ENCODE measurements around the gene ULK1. TPM values are rescaled to one million over a fixed set of nuclear protein-coding genes. Genes with fewer than 3 reads are reported as not detected.

The ULK1 gene
- total RNA-seq = 25.3 and 25.7 TPM in 2 replicates

DNA sequence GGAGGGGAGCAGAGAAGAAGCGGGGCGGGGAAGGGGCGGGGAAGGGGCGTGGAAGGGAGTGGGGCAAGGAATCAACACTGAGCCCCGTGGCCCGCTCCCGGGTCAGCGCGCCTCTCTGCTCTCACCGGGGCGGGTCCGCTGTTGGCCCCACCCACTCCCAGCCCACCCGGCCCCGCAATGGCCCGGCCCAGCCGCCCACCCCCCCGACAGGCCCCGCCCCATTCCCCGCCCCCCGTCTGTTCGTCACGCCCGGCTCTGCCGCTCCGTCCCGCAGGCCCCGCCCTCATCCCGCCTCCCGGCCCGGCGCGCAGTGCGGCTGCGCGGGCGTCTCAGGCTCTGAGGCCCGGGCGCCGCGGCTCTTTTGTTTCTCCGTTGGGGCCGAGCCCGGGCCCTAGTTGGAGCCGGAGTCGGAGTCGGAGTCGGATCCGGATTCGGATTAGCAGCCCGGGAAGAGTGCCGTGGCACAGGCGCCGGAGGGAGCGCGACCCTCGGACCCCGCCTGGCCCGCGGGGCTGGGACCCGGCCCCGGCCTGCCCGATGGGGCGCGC, at the start of gene ULK1:
Gene ULK1, plus strand, starts transcription at position 310 of the 548 bp plus-strand sequence. CDS start 380 bp downstream, outside the sequence.
- DNase-seq = peak; percentile 99
- intact Hi-C loops (cut with micrococcal nuclease) = loop anchor here (1.0 kb wide), 2 partner anchors 35 to 295 kb away; partner anchors contain the start of gene PUS1
- H3K4me1 Mint-ChIP-seq = peaks cover 8% of the 10 kb centered on the region
- H3K27me3 Mint-ChIP-seq = no peaks in the 10 kb centered on the region
- no peaks in the 10 kb centered on the region for H3K9me3 Mint-ChIP-seq
- H3K27ac Mint-ChIP-seq = peak within 1 kb of the TSS; percentile 80
- H3K4me3 Mint-ChIP-seq = peak within 1 kb of the TSS; percentile 87
- H3K36me3 Mint-ChIP-seq (ENCODE audit: low read depth) = no peaks in the 10 kb centered on the region

DNA sequence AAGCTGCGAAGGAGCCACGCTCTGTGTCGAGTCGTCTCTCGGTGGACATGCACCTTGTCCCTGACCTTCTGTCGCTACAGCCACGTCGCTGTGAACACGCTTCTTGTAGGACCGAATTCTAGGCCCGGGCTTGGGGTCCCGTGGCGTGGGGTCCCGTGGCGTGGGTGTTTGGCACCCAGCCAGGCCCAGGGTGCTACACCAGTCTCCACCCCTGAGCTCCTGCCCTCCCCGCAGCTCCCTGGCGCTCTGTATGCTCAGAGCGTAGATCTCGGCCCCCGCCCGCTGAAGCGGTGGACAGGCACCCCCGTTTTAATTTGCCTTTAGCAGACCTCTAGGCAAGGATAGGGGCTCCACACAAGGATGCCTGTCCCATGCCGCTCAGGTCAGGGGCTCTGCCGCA, 49.8 kb upstream of the ULK1 start:
- Mint-ChIP-seq H3K27me3 (no peaks in the 10 kb centered on the region), H3K4me1 (no peaks in the 10 kb centered on the region), H3K4me3 (no peak overlapping the region), H3K9me3 (no peaks in the 10 kb centered on the region), H3K27ac (no peak overlapping the region), H3K36me3 (ENCODE audit: low read depth) (no peaks in the 10 kb centered on the region)
- intact Hi-C loops (cut with micrococcal nuclease) = no loop called here
- no peak for DNase-seq

DNA sequence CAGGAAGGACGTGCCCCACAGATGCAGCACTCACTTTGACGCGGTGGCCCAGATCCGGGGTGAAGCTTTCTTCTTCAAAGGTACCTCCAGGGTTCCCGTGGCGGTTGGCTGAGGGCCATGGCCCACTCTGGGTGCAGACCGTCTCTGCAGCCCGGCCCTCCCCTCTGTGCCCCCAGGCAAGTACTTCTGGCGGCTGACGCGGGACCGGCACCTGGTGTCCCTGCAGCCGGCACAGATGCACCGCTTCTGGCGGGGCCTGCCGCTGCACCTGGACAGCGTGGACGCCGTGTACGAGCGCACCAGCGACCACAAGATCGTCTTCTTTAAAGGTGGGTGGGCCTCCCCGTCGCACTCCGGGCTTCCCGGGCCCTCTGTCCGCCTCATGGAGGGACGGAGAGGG, 49.3 kb upstream of the ULK1 start:
- no peak overlapping the region for H3K27ac Mint-ChIP-seq
- no peak overlapping the region for H3K4me3 Mint-ChIP-seq
- H3K9me3 Mint-ChIP-seq = no peaks in the 10 kb centered on the region
- no peaks in the 10 kb centered on the region for H3K27me3 Mint-ChIP-seq
- H3K4me1 Mint-ChIP-seq = no peaks in the 10 kb centered on the region
- intact Hi-C loops (cut with micrococcal nuclease) = no loop called here
- DNase-seq = no peak
- no peaks in the 10 kb centered on the region for H3K36me3 Mint-ChIP-seq (ENCODE audit: low read depth)

DNA sequence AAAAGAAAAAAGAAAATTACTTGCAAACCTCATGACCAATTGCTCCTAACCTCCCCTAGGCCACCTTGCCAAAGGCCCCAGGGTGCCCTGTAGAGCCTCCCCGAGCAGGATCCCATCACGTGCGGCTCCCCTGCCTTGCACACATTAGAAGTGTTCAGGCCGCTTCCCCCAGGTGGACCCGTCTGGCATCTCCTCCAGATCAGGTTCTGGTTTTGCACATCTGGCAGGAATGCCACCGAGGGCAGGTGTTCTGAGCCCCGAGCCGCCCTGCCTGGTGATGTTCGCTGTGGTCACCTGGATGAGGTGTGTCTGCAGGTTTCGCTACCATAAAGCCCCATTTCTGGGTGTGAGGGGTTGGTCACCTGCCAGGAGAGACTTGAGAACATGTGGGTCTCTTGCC, 47.0 kb upstream of the ULK1 start:
- Mint-ChIP-seq H3K27ac (no peak overlapping the region), H3K27me3 (no peaks in the 10 kb centered on the region), H3K4me3 (no peak overlapping the region), H3K4me1 (no peaks in the 10 kb centered on the region), H3K36me3 (ENCODE audit: low read depth) (no peaks in the 10 kb centered on the region), H3K9me3 (no peaks in the 10 kb centered on the region)
- intact Hi-C loops (cut with micrococcal nuclease) = no loop called here
- no peak for DNase-seq

DNA sequence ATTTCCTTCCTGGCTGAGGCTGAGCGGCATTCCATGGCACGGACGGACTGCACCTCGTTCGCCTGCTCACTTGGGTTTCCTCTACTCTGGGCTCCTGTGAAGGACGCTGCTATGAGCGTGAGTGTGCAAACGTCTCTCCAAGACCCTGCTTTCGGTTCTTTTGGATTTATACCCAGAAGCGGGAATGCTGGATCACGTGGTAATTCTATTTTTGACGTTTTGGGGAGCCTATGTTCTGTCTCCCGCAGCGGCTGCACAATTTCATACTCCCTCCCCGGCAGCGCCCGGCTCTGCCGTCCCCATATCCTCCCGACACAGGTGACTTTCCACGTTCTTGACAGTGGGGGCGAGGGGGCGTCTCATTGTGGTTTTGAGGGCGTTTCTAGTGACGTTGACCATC, 45.7 kb upstream of the ULK1 start:
- Mint-ChIP-seq H3K4me1 (no peaks in the 10 kb centered on the region), H3K4me3 (no peak overlapping the region), H3K27ac (no peak overlapping the region), H3K9me3 (no peaks in the 10 kb centered on the region), H3K36me3 (ENCODE audit: low read depth) (no peaks in the 10 kb centered on the region), H3K27me3 (no peaks in the 10 kb centered on the region)
- DNase-seq = no peak
- intact Hi-C loops (cut with micrococcal nuclease) = no loop called here

DNA sequence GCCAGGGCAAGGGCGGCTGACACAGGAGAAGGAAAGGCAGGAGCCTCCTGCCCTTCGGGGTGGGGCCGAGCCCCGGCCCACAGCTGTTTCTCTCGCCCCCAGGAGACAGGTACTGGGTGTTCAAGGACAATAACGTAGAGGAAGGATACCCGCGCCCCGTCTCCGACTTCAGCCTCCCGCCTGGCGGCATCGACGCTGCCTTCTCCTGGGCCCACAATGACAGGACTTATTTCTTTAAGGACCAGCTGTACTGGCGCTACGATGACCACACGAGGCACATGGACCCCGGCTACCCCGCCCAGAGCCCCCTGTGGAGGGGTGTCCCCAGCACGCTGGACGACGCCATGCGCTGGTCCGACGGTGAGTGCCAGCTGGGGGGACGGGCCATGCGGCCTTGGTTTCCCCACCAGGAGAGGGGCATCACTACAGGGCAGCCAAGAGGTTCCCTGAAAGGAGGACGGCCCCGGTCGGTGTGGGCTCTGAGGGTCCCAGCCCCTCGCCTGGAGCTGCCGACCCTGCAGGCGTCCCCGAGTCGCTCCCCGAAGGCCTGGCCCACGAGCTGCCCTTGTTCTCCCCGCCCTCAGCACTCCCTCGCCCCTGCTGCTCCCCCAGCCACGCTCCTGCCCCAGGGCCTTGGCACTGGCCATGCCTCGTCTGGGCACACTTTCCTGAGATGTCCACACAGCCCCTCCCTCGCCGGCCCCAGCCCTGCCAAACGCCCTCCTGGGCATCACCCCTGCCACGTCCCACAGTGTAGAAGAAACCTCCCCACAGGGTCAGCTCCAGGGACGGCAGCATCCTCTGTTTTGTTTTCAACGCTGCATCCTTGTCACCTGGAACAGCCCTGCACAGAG, 44.5 kb upstream of the ULK1 start:
- Mint-ChIP-seq H3K36me3 (ENCODE audit: low read depth) (no peaks in the 10 kb centered on the region), H3K27me3 (no peaks in the 10 kb centered on the region), H3K4me3 (no peak overlapping the region), H3K27ac (no peak overlapping the region), H3K9me3 (no peaks in the 10 kb centered on the region), H3K4me1 (no peaks in the 10 kb centered on the region)
- intact Hi-C loops (cut with micrococcal nuclease) = no loop called here
- no peak for DNase-seq

DNA sequence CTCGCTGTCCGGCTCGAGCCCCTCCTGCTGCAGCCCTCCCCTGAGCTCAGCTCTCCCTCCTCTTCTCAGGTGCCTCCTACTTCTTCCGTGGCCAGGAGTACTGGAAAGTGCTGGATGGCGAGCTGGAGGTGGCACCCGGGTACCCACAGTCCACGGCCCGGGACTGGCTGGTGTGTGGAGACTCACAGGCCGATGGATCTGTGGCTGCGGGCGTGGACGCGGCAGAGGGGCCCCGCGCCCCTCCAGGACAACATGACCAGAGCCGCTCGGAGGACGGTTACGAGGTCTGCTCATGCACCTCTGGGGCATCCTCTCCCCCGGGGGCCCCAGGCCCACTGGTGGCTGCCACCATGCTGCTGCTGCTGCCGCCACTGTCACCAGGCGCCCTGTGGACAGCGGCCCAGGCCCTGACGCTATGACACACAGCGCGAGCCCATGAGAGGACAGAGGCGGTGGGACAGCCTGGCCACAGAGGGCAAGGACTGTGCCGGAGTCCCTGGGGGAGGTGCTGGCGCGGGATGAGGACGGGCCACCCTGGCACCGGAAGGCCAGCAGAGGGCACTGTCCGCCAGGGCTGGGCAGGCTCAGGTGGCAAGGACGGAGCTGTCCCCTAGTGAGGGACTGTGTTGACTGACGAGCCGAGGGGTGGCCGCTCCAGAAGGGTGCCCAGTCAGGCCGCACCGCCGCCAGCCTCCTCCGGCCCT, 43.4 kb upstream of the ULK1 start:
- Mint-ChIP-seq H3K36me3 (ENCODE audit: low read depth) (no peaks in the 10 kb centered on the region), H3K9me3 (no peaks in the 10 kb centered on the region), H3K27ac (no peak overlapping the region), H3K4me3 (no peak overlapping the region), H3K27me3 (no peaks in the 10 kb centered on the region), H3K4me1 (no peaks in the 10 kb centered on the region)
- no peak for DNase-seq
- intact Hi-C loops (cut with micrococcal nuclease) = no loop called here

DNA sequence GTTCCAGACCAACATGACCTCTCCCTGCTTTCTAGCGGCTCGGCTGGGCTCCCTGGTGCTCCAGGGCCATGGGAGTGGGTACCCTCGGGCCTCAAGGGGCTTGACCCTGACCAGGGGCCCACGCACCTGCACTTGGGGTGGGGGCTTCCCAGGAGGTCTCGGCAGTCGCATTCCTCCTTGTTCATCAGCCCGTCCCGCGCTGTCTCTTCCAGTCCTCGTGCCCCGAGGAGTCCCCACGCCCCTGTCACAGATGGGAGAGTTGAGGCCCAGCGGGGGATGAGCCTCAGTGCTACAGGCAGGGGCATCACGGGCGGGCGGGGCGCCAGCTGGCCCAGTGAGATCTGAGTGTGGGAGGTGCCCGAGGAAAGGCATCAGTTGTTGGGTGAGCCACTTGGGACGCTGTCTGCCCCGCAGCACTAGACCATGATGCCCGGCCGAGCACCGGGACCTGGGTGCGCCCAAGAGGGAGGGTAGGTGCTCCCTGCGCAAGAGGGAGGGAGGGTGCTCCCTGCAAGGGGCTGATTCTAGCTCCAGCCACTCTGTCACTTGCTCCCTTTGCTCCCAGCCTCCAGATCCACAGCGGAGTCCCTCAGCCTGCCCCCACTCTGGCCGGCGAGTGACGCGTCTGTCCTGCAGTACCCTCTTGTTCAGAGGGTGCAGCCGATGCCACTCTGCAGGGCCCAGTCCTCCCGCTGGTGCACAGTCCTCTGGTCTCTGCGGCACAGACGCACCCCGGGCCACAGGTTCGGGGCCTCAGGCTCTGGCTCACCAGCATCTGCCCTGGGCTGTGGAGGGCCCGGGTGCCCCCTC, 42.5 kb upstream of the ULK1 start:
- no peak overlapping the region for H3K4me3 Mint-ChIP-seq
- H3K27me3 Mint-ChIP-seq = no peaks in the 10 kb centered on the region
- no peak overlapping the region for H3K27ac Mint-ChIP-seq
- H3K4me1 Mint-ChIP-seq = no peaks in the 10 kb centered on the region
- DNase-seq = no peak
- intact Hi-C loops (cut with micrococcal nuclease) = no loop called here
- H3K9me3 Mint-ChIP-seq = no peaks in the 10 kb centered on the region
- no peaks in the 10 kb centered on the region for H3K36me3 Mint-ChIP-seq (ENCODE audit: low read depth)

DNA sequence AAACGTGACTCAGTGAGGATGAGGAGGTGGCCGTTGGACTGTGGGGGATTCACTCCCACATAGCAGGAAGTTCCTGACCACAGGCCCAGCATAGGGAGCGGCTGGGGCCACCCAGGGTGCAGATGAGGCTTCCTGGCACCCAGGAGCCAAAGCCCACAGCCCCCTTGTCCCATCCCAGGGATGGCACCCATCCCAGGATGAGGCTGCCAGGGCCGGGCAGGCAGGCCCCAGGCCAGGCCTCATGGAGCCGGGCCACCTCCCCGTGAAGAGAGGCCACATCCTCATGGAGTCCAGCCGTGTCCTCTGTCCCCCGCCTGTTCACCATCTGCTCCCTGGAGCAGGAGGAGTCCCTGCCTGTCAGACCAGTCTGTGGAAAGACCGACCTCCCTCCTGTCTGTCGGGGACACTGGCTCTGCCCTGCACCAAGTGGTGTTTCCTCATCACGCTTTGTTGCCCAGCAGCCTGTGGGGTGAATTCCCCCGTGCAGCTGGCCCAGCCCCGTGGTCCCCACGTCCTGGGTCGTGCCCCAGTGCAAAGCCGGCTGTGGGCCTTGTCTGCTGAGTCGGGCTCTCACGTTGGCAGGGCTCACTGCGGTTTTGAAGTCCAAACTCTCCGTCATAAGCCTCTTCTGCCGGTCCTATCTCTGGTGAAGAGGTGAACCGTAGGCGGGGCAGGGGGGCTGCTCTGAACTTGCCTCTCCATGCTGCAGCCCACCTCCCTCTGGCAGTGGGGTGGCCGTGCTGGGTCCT, 41.7 kb upstream of the ULK1 start:
- DNase-seq = no peak
- Mint-ChIP-seq H3K9me3 (no peaks in the 10 kb centered on the region), H3K27ac (no peak overlapping the region), H3K4me3 (no peak overlapping the region), H3K4me1 (no peaks in the 10 kb centered on the region), H3K36me3 (ENCODE audit: low read depth) (no peaks in the 10 kb centered on the region), H3K27me3 (no peaks in the 10 kb centered on the region)
- intact Hi-C loops (cut with micrococcal nuclease) = no loop called here

DNA sequence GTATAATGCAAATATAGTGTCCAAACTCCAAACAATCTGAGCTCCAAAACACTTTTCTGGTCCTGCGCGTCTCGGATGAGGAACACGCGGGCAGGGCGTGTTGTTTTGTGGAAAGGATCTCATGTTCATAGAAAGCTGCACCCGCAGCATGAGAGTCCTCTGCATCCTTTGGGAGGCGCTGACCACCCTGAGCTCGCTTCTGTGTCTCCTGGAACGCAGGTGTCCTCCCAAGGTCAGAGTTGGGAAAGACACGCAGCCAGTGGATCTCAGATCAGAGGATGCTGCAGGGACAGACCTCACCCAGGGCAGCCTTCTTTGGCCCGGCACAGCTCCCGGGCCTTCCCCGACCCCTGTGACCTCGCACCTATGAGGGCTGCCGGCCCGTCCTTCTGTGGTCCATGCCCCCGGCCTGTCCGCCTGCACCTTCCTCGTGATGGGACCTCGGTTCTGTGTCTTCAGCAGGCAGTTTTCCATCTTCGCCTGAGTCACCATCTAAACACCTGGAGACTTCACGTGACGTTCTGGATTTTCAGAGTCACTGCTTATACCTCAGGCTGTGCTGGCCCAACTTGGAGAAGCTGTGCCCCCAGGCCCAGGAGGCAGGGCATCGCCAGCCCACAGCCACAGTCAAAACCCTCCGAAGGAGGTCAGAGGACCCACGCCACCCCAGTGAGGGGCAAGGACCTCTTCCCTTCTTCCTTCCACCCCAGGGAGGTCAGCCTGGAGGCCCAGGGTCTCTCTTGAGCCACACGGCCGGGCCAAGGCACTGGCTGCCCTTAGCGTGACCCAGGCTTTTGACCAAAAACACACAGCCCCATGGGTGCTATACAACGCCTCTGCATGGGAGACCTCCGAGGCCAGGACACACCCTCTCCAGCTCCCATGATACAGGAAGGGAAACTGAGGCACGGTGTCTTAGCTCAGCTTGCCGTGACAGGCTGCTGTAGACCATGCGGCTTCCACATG, 40.3 kb upstream of the ULK1 start:
- Mint-ChIP-seq H3K27me3 (no peaks in the 10 kb centered on the region), H3K4me3 (no peak overlapping the region), H3K36me3 (ENCODE audit: low read depth) (no peaks in the 10 kb centered on the region), H3K4me1 (no peaks in the 10 kb centered on the region), H3K27ac (no peak overlapping the region), H3K9me3 (no peaks in the 10 kb centered on the region)
- DNase-seq = no peak
- intact Hi-C loops (cut with micrococcal nuclease) = no loop called here

DNA sequence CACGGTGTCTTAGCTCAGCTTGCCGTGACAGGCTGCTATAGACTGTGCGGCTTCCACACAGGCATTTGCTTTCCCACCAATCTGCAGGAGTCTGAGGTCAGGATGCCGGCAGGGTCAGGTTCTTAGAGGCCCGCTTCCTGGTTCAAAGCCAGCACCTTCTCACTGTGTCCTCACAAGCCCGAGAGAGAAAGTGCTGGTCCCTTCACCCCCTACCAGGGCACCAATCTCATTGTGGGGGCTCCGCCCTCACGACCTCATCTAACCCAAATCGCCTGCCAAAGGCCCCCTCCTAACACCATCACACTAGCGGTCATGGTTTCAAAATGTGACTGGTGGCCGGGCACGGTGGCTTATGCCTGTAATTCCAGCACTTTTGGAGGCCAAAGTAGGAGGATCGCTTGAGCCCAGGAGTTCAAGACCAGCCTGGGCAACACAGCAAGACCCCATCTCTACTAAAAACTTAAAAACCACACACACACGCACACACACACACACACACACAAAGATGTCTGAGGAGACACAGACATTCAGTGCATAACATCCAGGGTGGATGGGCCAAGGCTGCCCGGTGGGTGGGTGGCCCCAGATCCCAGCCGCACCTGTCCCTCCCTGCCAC, 39.5 kb upstream of the ULK1 start:
- H3K27ac Mint-ChIP-seq = no peak overlapping the region
- no peaks in the 10 kb centered on the region for H3K9me3 Mint-ChIP-seq
- no peak for DNase-seq
- intact Hi-C loops (cut with micrococcal nuclease) = no loop called here
- no peaks in the 10 kb centered on the region for H3K4me1 Mint-ChIP-seq
- no peak overlapping the region for H3K4me3 Mint-ChIP-seq
- H3K36me3 Mint-ChIP-seq (ENCODE audit: low read depth) = no peaks in the 10 kb centered on the region
- H3K27me3 Mint-ChIP-seq = no peaks in the 10 kb centered on the region

DNA sequence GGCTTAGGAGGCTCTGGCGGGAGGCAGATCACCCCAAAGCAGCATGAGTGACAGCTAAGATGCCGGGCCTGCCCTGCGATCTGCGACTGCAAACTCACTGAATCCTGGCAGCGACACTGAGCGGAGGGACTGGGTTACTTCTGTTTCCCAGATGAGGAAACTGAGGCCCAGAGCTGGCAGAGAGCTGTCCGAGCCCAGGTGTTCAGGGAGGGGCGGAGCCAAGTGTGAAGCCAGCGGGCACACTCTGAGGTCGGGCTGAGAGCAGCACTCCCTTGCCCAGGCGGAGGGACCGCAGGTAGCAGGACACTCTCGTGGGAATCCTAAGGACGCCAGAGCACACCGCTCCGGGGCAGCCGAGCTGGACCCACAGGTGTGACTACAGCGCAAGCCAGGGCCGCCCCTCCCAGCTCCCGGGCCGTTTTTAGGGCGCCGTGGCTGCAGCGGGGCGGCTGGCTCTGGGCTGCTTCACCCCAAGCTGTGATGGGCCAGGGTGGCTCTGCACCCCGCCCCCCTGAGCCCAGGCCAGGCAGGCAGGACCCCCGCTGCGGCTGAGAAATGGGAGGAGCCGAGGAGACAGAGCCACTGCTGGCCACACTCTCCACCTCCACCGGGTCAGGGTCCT, 38.8 kb upstream of the ULK1 start:
- no peak for DNase-seq
- Mint-ChIP-seq H3K4me1 (no peaks in the 10 kb centered on the region), H3K9me3 (no peaks in the 10 kb centered on the region), H3K27ac (no peak overlapping the region), H3K36me3 (ENCODE audit: low read depth) (no peaks in the 10 kb centered on the region), H3K27me3 (no peaks in the 10 kb centered on the region), H3K4me3 (no peak overlapping the region)
- intact Hi-C loops (cut with micrococcal nuclease) = no loop called here
